SK-N-SH treated with all-trans-retinoic acid at 6 μM for 48 hours (cell line): ENCODE data around the gene PTPN12.

Experiments
- ATAC-seq: fragments of 200-7000 bp; cut with Tn5 transposase; 3 replicates; pipeline ENCODE4 v1.9.1; 2020; ENCODE audit warnings: mild to moderate bottlenecking, moderate library complexity
- ARNTL ChIP-seq: fragments of 450-650 bp; formaldehyde crosslinking; IDR thresholded peaks from 2 replicates; pipeline ENCODE4 v1.5.0; 2020; ENCODE audit warnings: low read depth, mild to moderate bottlenecking, moderate library complexity, borderline replicate concordance
- BACH2 ChIP-seq: fragments of 250-450 bp; sonication (Bioruptor Pico); IDR thresholded peaks from 2 replicates; pipeline ENCODE4 v1.9.0; 2021; ENCODE audit warnings: mild to moderate bottlenecking, borderline replicate concordance
- CSDC2 ChIP-seq: fragments of 250-450 bp; sonication (Bioruptor Pico); IDR thresholded peaks from 2 replicates; pipeline ENCODE4 v1.5.0; 2020; ENCODE audit warnings: mild to moderate bottlenecking, moderate library complexity
- ESRRG ChIP-seq: fragments of 250-450 bp; sonication (Bioruptor Pico); IDR thresholded peaks from 2 replicates; pipeline ENCODE4 v1.6.1; 2021; ENCODE audit warnings: mild to moderate bottlenecking
- GLIS3 ChIP-seq: fragments of 250-450 bp; sonication (Bioruptor Pico); IDR thresholded peaks from 2 replicates; pipeline ENCODE4 v1.5.0; 2020; ENCODE audit warnings: mild to moderate bottlenecking, moderate library complexity
- ISL1 ChIP-seq: fragments of 250-450 bp; sonication (Bioruptor Pico); IDR thresholded peaks from 2 replicates; pipeline ENCODE4 v2.1.2; 2022; ENCODE audit warnings: mild to moderate bottlenecking, moderate library complexity
- OSR1 ChIP-seq: fragments of 250-450 bp; sonication (Bioruptor Pico); IDR thresholded peaks from 2 replicates; pipeline ENCODE4 v1.8.0; 2022; ENCODE audit warnings: moderate library complexity, mild to moderate bottlenecking, inconsistent platforms
- PPARA ChIP-seq: fragments of 250-450 bp; sonication (Bioruptor Pico); IDR thresholded peaks from 2 replicates; pipeline ENCODE4 v1.5.0; 2020; ENCODE audit warnings: mild to moderate bottlenecking, borderline replicate concordance
- RARB ChIP-seq: fragments of 250-450 bp; sonication (Bioruptor Pico); IDR thresholded peaks from 2 replicates; pipeline ENCODE4 v1.8.0; 2021; ENCODE audit warnings: mild to moderate bottlenecking, moderate library complexity
- TCF4 ChIP-seq: fragments of 250-450 bp; sonication (Bioruptor Pico); IDR thresholded peaks from 2 replicates; pipeline ENCODE4 v1.8.0; 2021; ENCODE audit warnings: mild to moderate bottlenecking, moderate library complexity, borderline replicate concordance
- TOX ChIP-seq: fragments of 250-450 bp; sonication (Bioruptor Pico); IDR thresholded peaks from 2 replicates; pipeline ENCODE4 v1.8.0; 2021; ENCODE audit warnings: mild to moderate bottlenecking, moderate library complexity, borderline replicate concordance
- ZC3H10 ChIP-seq: fragments of 250-450 bp; sonication (Bioruptor Pico); IDR thresholded peaks from 2 replicates; pipeline ENCODE4 v1.5.1; 2021; ENCODE audit warnings: mild to moderate bottlenecking, moderate library complexity
- ZFP3 ChIP-seq: fragments of 250-450 bp; sonication (Bioruptor Pico); IDR thresholded peaks from 2 replicates; pipeline ENCODE4 v1.5.0; 2020; ENCODE audit warnings: mild to moderate bottlenecking, moderate library complexity
- ZFP30 ChIP-seq: fragments of 450-650 bp; formaldehyde crosslinking; IDR thresholded peaks from 2 replicates; pipeline ENCODE4 v1.5.0; 2022; ENCODE audit warnings: mild to moderate bottlenecking, moderate library complexity
- ZNF565 ChIP-seq: fragments of 450-650 bp; formaldehyde crosslinking; conservative IDR thresholded peaks from 2 replicates; pipeline ENCODE4 v1.5.0; 2020; ENCODE audit warnings: low read depth, mild to moderate bottlenecking, moderate library complexity
- ZNF70 ChIP-seq: fragments of 450-650 bp; formaldehyde crosslinking; IDR thresholded peaks from 2 replicates; pipeline ENCODE4 v1.5.0; 2020; ENCODE audit warnings: mild to moderate bottlenecking, moderate library complexity
- ZNF8 ChIP-seq: fragments of 450-650 bp; formaldehyde crosslinking; IDR thresholded peaks from 2 replicates; pipeline ENCODE4 v1.5.0; 2020; ENCODE audit warnings: mild to moderate bottlenecking, moderate library complexity
- TF ChIP-seq, protein P1 (sequence below): fragments of 250-450 bp; sonication (Bioruptor Pico); IDR thresholded peaks from 2 replicates; pipeline ENCODE4 v1.5.1; 2021; ENCODE audit warnings: mild to moderate bottlenecking, moderate library complexity
- TF ChIP-seq, protein P2 (sequence below): fragments of 250-450 bp; sonication (Bioruptor Pico); IDR thresholded peaks from 2 replicates; pipeline ENCODE4 v1.8.0; 2021; ENCODE audit warnings: low read depth, mild to moderate bottlenecking, moderate library complexity, borderline replicate concordance
- TF ChIP-seq, protein P3 (sequence below): fragments of 250-450 bp; sonication (Bioruptor Pico); IDR thresholded peaks from 2 replicates; pipeline ENCODE4 v1.5.0; 2020; ENCODE audit warnings: mild to moderate bottlenecking, moderate library complexity
- TF ChIP-seq, protein P4 (sequence below): fragments of 250-450 bp; sonication (Bioruptor Pico); IDR thresholded peaks from 2 replicates; pipeline ENCODE4 v1.5.1; 2020; ENCODE audit warnings: low read depth, mild to moderate bottlenecking, moderate library complexity
- TF ChIP-seq, protein P5 (sequence below): fragments of 250-450 bp; sonication (Bioruptor Pico); IDR thresholded peaks from 2 replicates; pipeline ENCODE4 v1.8.0; 2020; ENCODE audit warnings: mild to moderate bottlenecking, moderate library complexity, borderline replicate concordance

PTPN12 gene

DNA sequence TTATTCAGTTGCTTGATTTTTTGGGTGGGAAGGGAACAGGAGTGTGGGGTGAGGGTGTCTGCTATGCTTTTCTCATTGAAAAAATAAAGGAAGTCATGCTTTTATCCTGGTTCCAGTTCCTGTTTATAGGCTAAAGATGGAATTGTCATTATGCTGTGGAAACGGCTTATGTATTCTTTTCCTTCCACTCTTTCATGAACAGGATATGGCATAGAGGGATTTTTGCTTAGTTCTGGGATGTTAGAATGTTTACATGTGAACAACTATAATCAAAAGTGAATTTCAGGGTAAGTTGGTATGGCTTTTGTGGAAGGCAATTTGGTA is 35.9 kb upstream of the PTPN12 start:
- TF ChIP-seq TCF4 (no peak), ISL1 (CRISPR knock-in tag) (no peak), OSR1 (CRISPR knock-in tag) (no peak), BACH2 (CRISPR knock-in tag) (no peak), ZNF8 (CRISPR knock-in tag) (no peak), ARNTL (no peak), ZNF70 (CRISPR knock-in tag) (no peak), GLIS3 (CRISPR knock-in tag) (no peak), ZC3H10 (CRISPR knock-in tag) (no peak), CSDC2 (CRISPR knock-in tag) (no peak), ZFP30 (CRISPR knock-in tag) (no peak), TOX (CRISPR knock-in tag) (no peak), RARB (CRISPR knock-in tag) (no peak), ZNF565 (no peak), ZFP3 (CRISPR knock-in tag) (no peak)
- TF ChIP-seq, protein P1, sequence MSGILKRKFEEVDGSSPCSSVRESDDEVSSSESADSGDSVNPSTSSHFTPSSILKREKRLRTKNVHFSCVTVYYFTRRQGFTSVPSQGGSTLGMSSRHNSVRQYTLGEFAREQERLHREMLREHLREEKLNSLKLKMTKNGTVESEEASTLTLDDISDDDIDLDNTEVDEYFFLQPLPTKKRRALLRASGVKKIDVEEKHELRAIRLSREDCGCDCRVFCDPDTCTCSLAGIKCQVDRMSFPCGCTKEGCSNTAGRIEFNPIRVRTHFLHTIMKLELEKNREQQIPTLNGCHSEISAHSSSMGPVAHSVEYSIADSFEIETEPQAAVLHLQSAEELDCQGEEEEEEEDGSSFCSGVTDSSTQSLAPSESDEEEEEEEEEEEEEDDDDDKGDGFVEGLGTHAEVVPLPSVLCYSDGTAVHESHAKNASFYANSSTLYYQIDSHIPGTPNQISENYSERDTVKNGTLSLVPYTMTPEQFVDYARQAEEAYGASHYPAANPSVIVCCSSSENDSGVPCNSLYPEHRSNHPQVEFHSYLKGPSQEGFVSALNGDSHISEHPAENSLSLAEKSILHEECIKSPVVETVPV, result no peak
- TF ChIP-seq, protein P2, sequence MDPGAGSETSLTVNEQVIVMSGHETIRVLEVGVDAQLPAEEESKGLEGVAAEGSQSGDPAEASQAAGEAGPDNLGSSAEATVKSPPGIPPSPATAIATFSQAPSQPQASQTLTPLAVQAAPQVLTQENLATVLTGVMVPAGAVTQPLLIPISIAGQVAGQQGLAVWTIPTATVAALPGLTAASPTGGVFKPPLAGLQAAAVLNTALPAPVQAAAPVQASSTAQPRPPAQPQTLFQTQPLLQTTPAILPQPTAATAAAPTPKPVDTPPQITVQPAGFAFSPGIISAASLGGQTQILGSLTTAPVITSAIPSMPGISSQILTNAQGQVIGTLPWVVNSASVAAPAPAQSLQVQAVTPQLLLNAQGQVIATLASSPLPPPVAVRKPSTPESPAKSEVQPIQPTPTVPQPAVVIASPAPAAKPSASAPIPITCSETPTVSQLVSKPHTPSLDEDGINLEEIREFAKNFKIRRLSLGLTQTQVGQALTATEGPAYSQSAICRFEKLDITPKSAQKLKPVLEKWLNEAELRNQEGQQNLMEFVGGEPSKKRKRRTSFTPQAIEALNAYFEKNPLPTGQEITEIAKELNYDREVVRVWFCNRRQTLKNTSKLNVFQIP (CRISPR knock-in tag), result no peak
- TF ChIP-seq, protein P3, sequence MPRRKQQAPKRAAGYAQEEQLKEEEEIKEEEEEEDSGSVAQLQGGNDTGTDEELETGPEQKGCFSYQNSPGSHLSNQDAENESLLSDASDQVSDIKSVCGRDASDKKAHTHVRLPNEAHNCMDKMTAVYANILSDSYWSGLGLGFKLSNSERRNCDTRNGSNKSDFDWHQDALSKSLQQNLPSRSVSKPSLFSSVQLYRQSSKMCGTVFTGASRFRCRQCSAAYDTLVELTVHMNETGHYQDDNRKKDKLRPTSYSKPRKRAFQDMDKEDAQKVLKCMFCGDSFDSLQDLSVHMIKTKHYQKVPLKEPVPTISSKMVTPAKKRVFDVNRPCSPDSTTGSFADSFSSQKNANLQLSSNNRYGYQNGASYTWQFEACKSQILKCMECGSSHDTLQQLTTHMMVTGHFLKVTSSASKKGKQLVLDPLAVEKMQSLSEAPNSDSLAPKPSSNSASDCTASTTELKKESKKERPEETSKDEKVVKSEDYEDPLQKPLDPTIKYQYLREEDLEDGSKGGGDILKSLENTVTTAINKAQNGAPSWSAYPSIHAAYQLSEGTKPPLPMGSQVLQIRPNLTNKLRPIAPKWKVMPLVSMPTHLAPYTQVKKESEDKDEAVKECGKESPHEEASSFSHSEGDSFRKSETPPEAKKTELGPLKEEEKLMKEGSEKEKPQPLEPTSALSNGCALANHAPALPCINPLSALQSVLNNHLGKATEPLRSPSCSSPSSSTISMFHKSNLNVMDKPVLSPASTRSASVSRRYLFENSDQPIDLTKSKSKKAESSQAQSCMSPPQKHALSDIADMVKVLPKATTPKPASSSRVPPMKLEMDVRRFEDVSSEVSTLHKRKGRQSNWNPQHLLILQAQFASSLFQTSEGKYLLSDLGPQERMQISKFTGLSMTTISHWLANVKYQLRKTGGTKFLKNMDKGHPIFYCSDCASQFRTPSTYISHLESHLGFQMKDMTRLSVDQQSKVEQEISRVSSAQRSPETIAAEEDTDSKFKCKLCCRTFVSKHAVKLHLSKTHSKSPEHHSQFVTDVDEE (CRISPR knock-in tag), result no peak
- TF ChIP-seq, protein P4, sequence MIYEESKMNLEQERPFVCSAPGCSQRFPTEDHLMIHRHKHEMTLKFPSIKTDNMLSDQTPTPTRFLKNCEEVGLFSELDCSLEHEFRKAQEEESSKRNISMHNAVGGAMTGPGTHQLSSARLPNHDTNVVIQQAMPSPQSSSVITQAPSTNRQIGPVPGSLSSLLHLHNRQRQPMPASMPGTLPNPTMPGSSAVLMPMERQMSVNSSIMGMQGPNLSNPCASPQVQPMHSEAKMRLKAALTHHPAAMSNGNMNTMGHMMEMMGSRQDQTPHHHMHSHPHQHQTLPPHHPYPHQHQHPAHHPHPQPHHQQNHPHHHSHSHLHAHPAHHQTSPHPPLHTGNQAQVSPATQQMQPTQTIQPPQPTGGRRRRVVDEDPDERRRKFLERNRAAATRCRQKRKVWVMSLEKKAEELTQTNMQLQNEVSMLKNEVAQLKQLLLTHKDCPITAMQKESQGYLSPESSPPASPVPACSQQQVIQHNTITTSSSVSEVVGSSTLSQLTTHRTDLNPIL (CRISPR knock-in tag), result no peak
- TF ChIP-seq, protein P5, sequence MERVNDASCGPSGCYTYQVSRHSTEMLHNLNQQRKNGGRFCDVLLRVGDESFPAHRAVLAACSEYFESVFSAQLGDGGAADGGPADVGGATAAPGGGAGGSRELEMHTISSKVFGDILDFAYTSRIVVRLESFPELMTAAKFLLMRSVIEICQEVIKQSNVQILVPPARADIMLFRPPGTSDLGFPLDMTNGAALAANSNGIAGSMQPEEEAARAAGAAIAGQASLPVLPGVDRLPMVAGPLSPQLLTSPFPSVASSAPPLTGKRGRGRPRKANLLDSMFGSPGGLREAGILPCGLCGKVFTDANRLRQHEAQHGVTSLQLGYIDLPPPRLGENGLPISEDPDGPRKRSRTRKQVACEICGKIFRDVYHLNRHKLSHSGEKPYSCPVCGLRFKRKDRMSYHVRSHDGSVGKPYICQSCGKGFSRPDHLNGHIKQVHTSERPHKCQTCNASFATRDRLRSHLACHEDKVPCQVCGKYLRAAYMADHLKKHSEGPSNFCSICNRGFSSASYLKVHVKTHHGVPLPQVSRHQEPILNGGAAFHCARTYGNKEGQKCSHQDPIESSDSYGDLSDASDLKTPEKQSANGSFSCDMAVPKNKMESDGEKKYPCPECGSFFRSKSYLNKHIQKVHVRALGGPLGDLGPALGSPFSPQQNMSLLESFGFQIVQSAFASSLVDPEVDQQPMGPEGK, result no peak
- ATAC-seq, result no peak

DNA sequence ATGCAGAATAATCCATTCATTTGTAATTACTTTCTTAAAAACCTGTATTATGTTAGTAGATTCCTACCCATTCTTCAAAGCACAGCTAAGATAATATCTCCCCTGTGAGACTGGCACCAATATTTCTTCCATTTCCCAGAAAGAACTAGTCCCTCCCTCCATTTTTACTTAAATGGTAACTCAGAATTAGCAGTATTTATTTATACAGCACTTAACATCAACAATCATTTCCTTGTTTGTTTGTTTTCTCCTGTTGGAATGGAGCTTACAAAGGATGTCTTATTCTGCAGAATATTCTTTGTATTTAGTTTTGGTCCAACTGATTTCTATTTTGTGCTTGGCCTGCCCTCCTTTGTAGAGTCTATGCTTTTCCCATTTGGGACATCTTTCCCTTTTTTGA is 32.1 kb upstream of the PTPN12 start:
- ATAC-seq, result no peak
- TF ChIP-seq CSDC2 (CRISPR knock-in tag) (no peak), ZFP30 (CRISPR knock-in tag) (no peak), PPARA (CRISPR knock-in tag) (no peak), ZNF565 (no peak), TCF4 (no peak), GLIS3 (CRISPR knock-in tag) (no peak), ESRRG (no peak), ARNTL (no peak), ISL1 (CRISPR knock-in tag) (no peak), TOX (CRISPR knock-in tag) (no peak), BACH2 (CRISPR knock-in tag) (no peak), ZNF70 (CRISPR knock-in tag) (no peak), ZNF8 (CRISPR knock-in tag) (no peak)
- TF ChIP-seq, protein P5, result no peak
- TF ChIP-seq, protein P4 (CRISPR knock-in tag), result no peak
- TF ChIP-seq, protein P2 (CRISPR knock-in tag), result no peak
- TF ChIP-seq, protein P3 (CRISPR knock-in tag), result no peak
